T-helper 9 cell (primary cell): ENCODE data around the gene MMS19.
A peak's percentile ranks its signal among the peaks of the same experiment; 100 is the strongest.
"Not testable (repeated sequence)": the region's sequence is repeated elsewhere in the genome, so short reads cannot be mapped to it uniquely, and the experiment has no call there.

ENCODE experiments used
- DNase-seq: peaks from one replicate; pipeline ENCODE4 v3.0.0-alpha.2; 2020

Gene MMS19

DNA sequence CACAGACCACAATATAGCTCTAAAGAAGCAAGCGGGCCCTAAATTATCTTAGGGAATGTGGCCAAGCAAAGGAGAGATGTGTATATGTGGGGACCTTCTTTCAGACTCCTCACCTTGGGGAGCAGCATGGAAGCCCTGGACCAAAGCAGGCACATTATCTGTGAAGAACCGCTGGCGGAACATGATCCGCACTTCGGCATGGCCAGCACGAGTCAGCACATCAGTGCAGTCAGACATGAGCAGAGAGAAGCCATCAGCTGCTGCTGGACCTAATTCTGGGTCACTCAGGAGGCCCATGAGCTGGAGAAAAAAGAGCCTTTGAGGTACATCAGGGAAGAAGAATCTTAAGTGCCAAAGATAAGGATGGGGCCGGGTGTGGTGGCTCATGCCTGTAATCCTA lies 38.3 kb downstream of the MMS19 start:
- no peak for DNase-seq

DNA sequence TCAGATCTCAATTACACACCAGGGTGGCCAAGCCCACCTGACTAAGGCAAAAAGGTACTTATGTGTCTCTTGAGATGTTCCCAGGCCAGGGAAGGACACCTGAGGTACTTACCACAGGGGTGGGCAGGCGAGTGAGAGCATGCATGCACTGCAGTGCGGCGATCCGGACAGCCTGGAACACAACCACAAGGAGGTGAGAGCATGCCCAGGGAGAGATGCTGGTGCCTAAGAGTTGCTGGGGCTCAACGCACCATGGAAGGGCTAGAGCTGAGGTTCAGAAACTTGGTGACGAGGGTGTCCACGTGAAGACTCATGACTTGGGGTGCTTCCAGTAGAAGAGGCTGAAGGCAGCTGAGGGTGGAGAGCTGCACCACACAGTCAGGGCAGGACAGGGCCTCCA lies 39.1 kb downstream of the MMS19 start:
- no peak for DNase-seq

DNA sequence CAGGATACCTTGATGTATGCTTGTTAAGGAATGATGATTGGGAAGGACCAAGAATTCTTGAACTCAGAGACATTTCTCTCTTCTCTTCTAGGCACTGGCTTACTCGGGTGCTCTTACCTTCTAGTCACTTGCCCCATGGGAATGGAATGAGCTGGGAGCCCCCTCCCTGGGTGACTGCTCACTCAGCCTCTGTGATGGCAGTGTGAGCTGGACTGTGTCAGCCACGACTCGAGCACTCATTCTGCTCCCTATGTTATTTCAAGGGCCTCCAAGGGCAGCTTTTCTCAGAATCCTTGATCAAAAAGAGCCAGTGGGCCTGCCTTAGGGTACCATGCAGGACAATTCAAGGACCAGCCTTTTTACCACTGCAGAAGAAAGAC lies 41.5 kb downstream of the MMS19 start:
- DNase-seq, result no peak

DNA sequence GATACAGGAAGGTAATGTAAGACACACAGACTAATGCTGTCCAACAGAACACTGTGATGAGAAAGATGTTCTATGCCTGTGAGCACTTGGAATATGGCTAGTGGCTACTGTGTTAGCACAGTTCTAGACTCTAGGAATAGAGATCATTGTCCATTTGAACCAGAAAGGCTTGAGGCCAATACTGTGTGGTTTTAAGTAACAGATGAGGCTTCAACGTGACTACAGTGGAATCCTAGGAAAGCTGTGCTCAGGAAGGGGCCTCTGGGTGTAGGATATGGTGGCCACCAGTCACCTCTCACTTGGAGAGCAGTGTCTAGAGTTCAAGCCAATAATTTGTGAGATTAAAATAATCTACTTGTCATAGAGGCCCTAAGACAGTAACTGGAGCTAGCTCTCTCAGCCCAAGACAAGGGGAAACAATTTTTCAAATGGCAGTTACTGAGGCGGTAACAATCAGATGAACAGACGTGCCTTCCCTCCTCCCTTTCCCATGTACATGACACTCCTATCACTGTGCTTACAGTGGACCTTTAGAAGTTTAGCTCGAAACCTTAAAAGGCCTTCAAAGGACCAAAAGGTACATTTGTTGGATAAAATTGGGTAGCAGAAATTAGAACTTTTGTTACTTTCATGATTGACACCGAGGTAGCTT lies 42.1 kb downstream of the MMS19 start:
- no peak for DNase-seq

GRCh38 chr10:97454330-97455036 lies 43.7 kb downstream of the MMS19 start:
- no peak for DNase-seq

GRCh38 chr10:97452352-97452751 lies 45.9 kb downstream of the MMS19 start:
- DNase-seq, result no peak

GRCh38 chr10:97451605-97452004 lies 46.6 kb downstream of the MMS19 start:
- no peak for DNase-seq

GRCh38 chr10:97450828-97451227 lies 47.4 kb downstream of the MMS19 start:
- no peak for DNase-seq

- peak; percentile 80 for DNase-seq
Observed at GRCh38 chr10:97445722-97446639, 52.2 kb downstream of the MMS19 start, which contains the start of the genes EXOSC1 and ZDHHC16. Gene EXOSC1 (minus strand): TSS chr10:97446006. CDS start chr10:97445985, 21 bp downstream. Gene ZDHHC16 (plus strand): TSS chr10:97446175. CDS start chr10:97451676, 5,501 bp downstream.

DNA sequence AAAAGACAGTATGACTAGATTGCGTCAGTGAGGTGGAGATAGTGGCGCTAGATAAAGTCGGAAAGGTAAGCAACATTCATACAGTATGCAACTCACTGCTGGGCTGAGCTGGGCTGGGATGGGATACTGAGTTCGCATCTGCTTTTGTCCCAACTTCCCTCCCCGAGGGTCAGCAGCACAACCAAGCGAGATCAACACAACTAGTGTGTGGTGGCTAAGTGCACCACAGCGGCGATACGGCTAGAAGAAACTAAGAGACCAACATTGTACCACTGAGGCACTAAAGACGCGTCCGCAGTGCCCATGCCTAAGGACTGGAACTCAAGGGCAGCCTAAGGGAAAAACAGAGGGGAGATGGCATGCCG lies 52.9 kb downstream of the MMS19 start:
- DNase-seq, result no peak

GRCh38 chr10:97444212-97444611 lies 54.0 kb downstream of the MMS19 start:
- DNase-seq, result no peak

- DNase-seq, result no peak
Observed at GRCh38 chr10:97442277-97442676, 55.9 kb downstream of the MMS19 start.

DNA sequence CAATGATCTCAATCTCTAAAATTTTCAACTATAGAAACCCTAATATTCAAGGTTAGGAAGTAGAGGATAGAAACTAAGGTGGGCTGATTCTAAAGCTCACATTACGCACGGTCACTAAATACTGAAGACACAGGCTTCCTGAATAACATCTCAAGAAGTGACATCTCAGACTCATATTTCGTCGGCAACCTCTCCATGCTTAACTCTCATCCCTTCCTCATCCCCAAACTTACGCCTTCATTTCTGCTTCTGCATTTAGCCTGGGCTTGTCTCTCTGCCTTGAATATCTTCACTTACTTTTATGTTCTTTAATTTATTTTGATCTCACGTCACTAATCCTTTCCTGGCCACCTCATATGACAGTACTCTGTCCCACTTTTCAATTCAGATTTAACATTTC lies 63.0 kb downstream of the MMS19 start:
- DNase-seq, result no peak

GRCh38 chr10:97434557-97434956 lies 63.7 kb downstream of the MMS19 start:
- no peak for DNase-seq

- no peak for DNase-seq
Observed at GRCh38 chr10:97434055-97434454, 64.2 kb downstream of the MMS19 start.

DNA sequence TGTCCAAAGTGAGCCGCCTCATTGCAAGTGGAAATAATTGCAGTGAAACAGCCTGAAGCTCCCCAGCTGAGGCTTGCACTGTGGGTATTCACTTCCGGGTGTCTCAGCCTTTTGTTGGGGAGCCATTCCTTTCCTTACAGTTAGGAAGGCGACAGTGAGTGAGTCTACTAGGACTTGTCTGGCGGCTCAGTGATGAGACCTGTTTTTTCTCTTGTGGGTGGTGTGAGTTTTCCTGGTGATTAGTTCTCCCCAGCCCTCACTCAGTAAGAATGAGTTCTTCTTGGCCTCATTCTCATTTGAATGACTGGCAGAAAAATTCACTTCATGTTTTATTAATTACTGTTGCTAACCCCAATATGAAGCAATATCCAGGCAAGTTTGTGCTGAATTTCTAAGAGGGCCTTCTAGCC lies 69.6 kb downstream of the MMS19 start:
- DNase-seq, result no peak

- no peak for DNase-seq
Observed at GRCh38 chr10:97427571-97428179, 70.5 kb downstream of the MMS19 start.

GRCh38 chr10:97426776-97427570 lies 71.2 kb downstream of the MMS19 start:
- DNase-seq, result no peak

GRCh38 chr10:97425964-97426775 lies 72.1 kb downstream of the MMS19 start, which contains the start of gene PGAM1:
Gene PGAM1 (plus strand): TSS chr10:97426191. CDS start chr10:97426308, 117 bp downstream.
- DNase-seq, result peak; percentile 91

DNA sequence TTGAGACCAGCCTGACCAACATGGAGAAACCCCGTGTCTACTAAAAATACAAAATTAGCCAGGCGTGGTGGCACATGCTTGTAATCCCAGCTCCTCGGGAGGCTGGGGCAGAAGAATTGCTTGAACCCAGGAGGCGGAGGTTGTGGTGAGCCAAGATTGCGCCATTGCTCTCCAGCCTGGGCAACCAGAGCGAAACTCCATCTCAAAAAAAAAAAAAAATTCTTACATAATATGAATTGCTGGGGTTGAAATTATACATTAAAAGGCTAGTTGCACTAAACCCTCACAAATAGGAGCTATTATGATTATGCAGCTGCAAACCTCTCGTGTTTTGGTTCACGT lies 74.5 kb downstream of the MMS19 start:
- DNase-seq, result not testable (repeated sequence)

GRCh38 chr10:97416565-97416964 lies 81.7 kb downstream of the MMS19 start:
- DNase-seq, result no peak
